RPMI8226 (cell line): ENCODE measurements around the gene MAGI1.
"Not testable (repeated sequence)": the region's sequence is repeated elsewhere in the genome, so short reads cannot be mapped to it uniquely, and the experiment has no call there.

ENCODE experiments used
- DNase-seq: peaks from one replicate; pipeline ENCODE4 v3.0.0-alpha.2; 2015

MAGI1 gene

DNA sequence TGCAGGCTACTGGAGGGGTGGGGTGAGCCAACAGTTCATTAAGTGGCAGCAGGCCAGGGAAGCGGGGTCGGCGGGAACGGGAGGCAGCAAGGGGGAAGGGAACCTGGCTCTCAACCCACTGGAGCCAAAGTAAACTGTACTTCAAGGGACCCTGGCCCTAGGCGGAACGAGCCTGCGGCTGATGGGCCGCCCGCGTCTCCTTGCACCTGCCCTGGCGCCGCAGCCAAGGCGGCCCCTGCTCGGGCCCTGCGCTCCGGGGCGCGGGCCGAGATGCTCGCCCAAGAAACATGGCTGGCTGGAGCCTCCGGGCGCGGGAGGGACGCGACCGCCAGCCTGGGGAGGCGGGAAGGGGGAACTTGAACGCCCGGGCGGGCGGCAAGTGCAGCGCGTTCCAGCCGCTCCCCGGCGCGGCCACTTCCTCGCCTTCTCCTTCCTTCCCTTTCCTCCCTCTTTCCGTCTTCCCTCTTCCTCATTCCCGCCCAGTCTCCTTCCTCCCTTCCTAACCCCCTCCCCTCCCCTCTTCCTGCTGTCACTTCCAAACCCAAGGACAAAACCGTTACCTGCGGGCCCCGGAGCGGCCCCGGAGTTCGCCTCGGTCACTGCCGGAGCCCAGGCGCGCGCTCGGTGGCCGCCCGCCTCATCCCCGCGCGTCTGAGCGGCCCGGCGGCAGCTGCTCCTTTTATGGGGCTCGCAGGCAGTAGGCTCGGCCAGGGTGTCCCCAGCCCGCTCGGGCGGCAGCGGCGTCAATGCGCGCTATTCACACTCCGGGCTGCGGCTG is 489.7 kb downstream of the MAGI1 start:
- no peak for DNase-seq

DNA sequence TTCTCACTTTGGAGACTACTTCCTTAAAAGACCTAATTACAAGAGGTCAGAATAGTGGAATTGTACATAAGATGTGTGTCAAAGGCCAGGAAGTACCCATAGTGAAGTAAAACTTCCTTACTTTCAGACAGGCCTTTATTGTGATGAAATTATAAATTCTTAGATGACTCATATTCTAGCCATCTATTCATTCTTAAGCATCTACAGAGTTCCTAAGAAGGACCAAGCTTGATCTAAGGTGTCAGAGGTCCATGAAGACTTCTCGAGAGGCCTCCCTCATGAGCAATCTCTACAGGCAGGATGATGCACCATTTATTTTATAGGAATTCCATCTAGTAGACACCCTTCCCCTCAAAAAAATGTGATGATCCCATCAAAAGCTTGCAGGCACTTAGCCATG is 493.3 kb downstream of the MAGI1 start:
- DNase-seq = no peak

DNA sequence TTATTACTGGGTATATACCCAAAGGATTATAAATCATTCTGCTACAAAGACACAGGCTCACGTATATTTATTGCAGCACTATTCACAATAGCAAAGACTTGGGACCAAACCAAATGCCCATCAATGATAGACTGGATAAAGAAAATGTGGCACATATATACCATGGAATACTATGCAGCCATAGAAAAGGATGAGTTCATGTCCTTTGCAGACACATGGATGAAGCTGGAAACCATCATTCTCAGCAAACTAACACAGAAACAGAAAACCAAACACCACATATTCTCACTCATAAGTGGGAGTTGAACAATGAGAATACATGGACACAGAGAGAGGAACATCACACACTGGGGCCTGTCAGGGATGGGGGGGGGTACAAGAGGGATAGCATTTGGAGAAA is 495.3 kb downstream of the MAGI1 start:
- DNase-seq = not testable (repeated sequence)

GRCh38 chr3:65540666-65541065 is 498.1 kb downstream of the MAGI1 start:
- DNase-seq = no peak

DNA sequence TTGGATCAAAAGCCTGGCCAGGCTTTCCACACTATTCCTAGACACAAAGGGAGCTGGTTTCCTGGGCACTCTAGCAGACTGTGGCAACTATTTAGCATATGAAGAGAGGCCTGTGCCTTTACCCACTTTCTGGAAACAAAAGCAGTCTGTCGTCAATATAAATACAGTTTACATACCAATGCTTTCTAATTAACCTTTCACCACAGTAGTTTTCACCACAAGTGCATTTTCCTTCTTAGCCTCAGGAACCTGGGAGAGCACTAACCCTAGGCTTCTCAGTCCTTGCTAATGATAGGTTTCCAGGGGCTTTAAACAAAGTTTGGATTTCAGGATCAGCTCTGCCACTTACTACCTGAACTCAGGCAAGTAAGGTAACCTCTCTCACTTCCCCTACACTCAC is 499.1 kb downstream of the MAGI1 start:
- DNase-seq = no peak

DNA sequence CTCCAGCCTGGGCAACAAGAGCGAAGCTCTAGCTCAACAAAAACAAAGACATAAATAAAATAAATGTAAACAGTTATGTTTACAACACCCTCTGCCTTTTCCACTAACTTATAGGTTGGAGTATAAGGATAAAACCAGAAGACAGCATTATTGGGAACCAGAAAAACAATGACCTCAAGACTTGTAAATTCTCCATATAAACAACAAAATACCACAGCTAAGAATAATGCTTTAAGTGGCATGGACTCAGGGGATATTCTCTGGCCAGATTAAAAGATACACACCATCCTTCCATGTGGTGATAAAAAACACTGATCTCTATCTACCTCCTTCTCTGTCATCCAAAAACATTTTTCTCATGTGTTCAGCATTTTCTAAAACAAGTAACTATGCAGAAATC is 500.6 kb downstream of the MAGI1 start:
- no peak for DNase-seq

DNA sequence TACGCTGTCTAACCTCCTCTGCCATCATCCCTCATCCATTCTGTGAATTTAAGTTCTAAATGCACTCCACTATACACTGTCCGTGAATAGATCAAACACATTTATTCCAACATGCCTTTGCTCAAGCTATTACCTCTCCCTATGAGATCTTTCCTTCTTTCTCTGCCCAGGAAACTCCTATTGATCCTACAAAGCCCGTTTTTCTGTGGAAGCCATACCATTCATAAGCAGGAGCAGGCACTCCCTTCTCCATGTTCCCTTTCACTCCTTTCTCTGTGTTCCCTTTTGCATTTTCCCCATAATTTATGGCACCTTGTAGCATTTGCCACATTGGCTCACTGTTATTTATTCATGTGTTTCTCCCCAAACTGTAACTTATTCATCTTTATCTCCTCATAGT is 501.6 kb downstream of the MAGI1 start:
- DNase-seq = no peak

GRCh38 chr3:65535260-65535659 is 503.5 kb downstream of the MAGI1 start:
- DNase-seq = no peak

- no peak for DNase-seq
Measured at GRCh38 chr3:65534805-65535204, 503.9 kb downstream of the MAGI1 start.

DNA sequence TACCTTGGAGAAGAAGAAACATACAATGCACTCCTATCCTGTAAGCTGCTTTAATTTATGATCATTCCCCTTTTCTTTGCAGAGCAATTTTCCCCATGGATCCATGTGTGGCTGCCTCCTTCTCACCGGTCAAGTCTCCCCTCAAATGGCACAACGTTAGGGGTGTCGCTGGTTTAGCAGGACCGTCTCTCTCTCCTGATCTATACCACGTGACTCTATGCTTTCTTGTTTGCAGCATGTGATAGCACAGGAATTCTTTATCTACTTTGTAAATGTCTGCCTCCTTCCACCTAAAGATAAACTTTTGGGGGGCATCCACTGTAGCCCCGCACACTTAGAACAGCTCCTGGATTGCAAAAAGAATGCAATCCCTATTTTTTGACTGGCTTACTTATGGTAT is 506.0 kb downstream of the MAGI1 start:
- no peak for DNase-seq

GRCh38 chr3:65532215-65532614 is 506.5 kb downstream of the MAGI1 start:
- no peak for DNase-seq

DNA sequence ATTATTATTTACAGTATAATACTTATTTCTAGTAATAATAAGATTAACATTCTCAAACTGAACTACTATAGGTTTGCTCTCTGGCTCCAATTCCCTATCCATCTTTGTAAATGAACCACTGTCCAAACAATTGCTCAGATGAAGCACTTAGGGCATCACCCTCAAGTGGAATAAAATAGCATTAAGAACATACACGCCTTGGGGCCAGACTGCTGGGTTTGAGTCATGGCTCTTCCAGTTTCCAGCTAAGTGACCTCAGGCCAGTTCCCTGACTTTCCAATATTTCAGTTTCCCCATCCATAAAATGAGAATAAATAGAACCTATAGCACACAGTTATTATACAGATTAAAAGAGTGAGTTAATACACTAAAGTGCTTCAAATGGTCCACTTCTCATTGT is 507.2 kb downstream of the MAGI1 start:
- no peak for DNase-seq

- DNase-seq = no peak
Measured at GRCh38 chr3:65526656-65527055, 512.1 kb downstream of the MAGI1 start.

DNA sequence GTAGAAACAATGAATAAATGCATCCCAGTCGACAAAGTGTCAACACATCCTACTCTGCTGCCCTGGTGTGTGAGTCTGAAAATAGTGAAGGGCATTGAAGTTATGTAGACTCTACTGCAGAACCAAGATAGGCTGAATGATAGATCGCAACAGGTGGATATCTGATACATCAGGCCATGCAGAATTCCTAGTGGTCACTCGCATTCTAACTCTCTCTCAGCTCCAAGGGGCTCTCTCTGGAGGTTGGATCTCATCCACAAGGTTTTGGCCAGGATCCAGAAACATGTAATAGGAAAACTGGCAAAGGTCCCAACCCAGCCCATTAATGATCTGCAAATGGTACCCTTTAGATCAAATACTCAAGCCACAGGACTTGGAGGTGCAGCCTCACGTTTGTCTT is 514.1 kb downstream of the MAGI1 start:
- DNase-seq = no peak

GRCh38 chr3:65523878-65524277 is 514.8 kb downstream of the MAGI1 start:
- DNase-seq = no peak

GRCh38 chr3:65521032-65521431 is 517.7 kb downstream of the MAGI1 start:
- DNase-seq = no peak

GRCh38 chr3:65516998-65517397 is 521.7 kb downstream of the MAGI1 start:
- no peak for DNase-seq

DNA sequence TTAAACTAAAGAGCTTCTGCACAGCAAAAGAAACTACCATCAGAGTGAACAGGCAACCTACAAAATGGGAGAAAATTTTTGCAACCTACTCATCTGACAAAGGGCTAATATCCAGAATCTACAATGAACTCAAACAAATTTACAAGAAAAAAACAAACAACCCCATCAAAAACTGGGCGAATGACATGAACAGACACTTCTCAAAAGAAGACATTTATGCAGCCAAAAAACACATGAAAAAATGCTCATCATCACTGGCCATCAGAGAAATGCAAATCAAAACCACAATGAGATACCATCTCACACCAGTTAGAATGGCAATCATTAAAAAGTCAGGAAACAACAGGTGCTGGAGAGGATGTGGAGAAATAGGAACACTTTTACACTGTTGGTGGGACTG is 524.4 kb downstream of the MAGI1 start:
- DNase-seq = not testable (repeated sequence)

GRCh38 chr3:65509423-65509794 is 529.3 kb downstream of the MAGI1 start:
- DNase-seq = not testable (repeated sequence)

DNA sequence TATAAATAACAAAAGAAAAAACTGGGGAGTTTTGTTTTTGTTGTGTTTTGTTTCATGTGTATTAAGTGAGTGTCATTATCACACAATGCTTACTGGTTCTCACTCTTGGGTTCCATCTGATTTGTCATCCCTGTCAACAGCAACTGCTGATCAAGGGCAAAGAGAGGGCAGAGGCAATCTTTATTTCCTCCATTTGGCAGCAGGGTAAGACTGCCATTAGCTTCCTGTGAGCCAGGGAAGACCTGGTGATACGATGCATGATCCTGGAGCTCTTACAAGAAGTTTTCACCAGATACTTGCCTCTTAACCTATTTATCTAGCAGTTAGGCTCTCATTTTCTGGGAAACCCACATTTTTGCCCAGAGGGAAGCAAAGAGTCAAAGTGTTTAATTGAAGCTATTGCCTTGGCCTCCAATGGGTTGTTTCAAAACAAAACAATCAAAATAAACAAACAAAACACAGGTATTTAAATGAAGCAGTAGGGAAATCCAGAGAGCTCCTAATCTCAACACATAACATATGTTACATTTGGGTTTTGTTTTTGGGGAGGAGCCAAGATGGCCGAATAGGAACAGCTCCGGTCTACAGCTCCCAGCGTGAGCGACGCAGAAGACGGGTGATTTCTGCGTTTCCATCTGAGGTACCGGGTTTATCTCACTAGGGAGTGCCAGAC is 529.8 kb downstream of the MAGI1 start:
- peak; percentile 13 for DNase-seq

GRCh38 chr3:65507437-65507836 is 531.3 kb downstream of the MAGI1 start:
- no peak for DNase-seq

GRCh38 chr3:65503776-65504175 is 534.9 kb downstream of the MAGI1 start:
- DNase-seq = no peak

DNA sequence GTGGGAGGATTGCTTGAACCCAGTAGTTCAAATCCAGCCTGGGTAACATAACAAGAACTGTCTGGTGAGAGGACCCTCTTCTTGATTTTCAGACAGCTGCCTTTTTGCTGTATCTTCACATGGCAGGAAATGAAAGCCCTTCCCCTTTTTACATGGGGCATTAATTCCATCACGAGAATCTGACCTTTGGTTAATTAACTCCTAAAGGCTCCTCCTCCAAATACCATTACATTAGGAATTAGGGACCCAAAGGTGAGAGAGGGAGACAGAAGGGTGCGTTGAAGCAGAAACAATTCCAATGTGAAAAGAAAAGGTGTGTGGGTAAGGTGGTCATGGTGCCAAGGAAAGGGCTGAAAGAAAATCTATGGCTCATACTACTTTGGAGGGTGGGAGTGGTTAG is 536.2 kb downstream of the MAGI1 start:
- DNase-seq = no peak

DNA sequence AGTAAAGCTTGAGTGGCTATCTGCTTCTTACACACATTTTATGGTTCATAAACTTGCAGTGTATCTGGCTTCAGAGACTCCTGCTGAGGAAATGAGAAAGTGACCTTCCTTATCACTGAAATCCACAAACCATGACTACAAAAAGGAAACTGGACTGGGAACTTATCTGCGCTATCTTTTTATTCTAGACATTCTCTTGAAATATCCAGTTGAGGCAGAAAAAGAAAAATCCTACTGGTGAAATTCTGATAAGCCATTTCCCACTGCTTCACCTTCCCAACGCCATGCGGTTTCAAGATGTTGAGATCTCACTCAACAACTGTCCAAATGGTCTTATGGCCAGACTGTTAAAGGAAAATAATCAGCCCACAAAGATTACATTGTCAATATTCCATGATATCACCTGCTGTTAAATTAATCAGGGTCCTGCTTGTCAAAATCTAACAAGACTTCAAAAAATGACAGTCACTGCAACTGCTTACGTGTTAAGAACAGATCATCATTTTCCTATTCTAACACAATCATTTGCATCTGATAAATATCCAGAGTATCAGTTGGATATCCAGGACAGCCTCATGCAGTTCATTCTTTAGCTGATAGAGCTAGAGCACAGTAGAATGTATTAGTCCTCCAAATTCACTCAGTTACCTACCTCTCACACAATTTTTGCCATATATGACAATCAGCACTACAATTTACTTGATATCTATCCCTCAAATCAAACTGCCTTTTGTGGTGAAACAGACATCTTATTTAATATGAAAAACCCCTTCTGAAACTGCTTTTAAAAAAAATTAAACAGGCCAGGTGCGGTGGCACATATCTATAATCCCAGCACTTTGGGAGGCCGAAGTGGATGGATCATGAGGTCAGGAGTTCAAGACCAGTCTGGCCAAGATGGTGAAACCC is 538.1 kb downstream of the MAGI1 start:
- DNase-seq = no peak
